ENCODE data around the gene RARS1. TPM values are rescaled to one million over a fixed set of nuclear protein-coding genes. Genes with fewer than 3 reads are reported as not detected.

The RARS1 gene
- polyA plus RNA-seq, 6 donors from 2014 or later, result 4.3 to 12.6 (median 9.6) TPM

DNA sequence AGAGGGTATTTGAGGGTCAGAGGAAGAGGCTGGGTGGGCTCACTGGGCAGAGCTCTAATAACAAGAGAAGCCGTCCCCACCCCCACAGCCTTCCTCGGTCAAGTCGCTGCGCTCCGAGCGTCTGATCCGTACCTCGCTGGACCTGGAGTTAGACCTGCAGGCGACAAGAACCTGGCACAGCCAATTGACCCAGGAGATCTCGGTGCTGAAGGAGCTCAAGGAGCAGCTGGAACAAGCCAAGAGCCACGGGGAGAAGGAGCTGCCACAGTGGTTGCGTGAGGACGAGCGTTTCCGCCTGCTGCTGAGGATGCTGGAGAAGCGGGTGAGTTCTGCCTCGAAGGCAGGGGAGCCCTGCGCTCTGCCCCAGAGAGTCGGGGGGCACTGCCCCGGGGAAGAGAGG is 21.6 kb upstream of the RARS1 start:
- H3K4me1 Mint-ChIP-seq, result peaks cover 0 to 4% (median 3%) of the 10 kb centered on the region in 3 donors
- DNase-seq (no peak), ATAC-seq (ENCODE audit: low read depth in 2 of 2) (no peak)
- no peak overlapping the region for H3K4me3 Mint-ChIP-seq
- no peaks in the 10 kb centered on the region for H3K9me3 Mint-ChIP-seq
- H3K36me3 Mint-ChIP-seq, result no peaks in the 10 kb centered on the region
- no peak overlapping the region for H3K27ac Mint-ChIP-seq
- peaks cover 3 to 6% (median 5%) of the 10 kb centered on the region in 3 donors for H3K27me3 Mint-ChIP-seq

DNA sequence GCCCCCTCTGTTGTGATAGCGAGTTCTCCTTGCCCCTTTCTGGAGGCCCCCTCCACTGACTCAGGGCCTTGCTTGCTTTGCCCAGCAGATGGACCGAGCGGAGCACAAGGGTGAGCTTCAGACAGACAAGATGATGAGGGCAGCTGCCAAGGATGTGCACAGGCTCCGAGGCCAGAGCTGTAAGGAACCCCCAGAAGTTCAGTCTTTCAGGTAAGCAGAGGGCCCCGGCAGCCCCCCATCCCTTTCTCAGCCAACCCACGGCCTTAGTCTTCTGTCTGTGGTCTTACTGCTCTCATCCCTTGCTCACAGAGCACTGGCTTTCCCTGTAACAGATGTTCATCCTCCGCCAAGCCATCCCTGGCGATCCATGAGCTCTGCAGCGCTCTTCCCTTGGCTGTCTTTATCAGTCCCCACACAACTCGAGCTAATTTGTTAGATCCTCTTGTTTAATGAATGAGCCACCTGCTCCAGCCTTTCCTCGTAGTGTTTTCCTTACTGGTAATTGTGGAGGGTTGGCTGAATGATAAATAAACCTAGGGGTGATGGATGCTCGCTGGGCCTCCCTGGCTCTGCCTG is 18.4 kb upstream of the RARS1 start:
- Mint-ChIP-seq H3K36me3 (no peaks in the 10 kb centered on the region), H3K9me3 (peaks cover 0 to 2% (median 0%) of the 10 kb centered on the region in 7 donors), H3K4me1 (peaks cover 0 to 4% (median 3%) of the 10 kb centered on the region in 3 donors), H3K27ac (no peak overlapping the region), H3K4me3 (no peak overlapping the region), H3K27me3 (peaks cover under 1 to 19% (median 11%) of the 10 kb centered on the region in 3 donors)
- DNase-seq, result no peak
- no peak for ATAC-seq (ENCODE audit: low read depth in 2 of 2)

DNA sequence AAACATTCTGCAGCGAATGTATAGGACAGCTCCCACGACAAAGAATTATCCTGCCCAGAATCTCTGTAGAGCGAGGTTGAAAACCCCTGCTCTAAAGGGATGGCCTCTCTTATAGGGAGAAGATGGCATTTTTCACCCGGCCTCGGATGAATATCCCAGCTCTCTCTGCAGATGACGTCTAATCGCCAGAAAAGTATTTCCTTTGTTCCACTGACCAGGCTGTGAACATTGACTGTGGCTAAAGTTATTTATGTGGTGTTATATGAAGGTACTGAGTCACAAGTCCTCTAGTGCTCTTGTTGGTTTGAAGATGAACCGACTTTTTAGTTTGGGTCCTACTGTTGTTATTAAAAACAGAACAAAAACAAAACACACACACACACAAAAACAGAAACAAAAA is 17.4 kb upstream of the RARS1 start:
- H3K4me3 Mint-ChIP-seq, result no peak overlapping the region
- peaks cover 0 to 2% (median 0%) of the 10 kb centered on the region in 7 donors for H3K9me3 Mint-ChIP-seq
- H3K27ac Mint-ChIP-seq, result no peak overlapping the region
- ATAC-seq (ENCODE audit: low read depth in 2 of 2) (no peak), DNase-seq (no peak)
- no peaks in the 10 kb centered on the region for H3K36me3 Mint-ChIP-seq
- peaks cover 0 to 21% (median 8%) of the 10 kb centered on the region in 3 donors for H3K27me3 Mint-ChIP-seq
- H3K4me1 Mint-ChIP-seq, result peaks cover 0 to 3% (median 2%) of the 10 kb centered on the region in 3 donors

DNA sequence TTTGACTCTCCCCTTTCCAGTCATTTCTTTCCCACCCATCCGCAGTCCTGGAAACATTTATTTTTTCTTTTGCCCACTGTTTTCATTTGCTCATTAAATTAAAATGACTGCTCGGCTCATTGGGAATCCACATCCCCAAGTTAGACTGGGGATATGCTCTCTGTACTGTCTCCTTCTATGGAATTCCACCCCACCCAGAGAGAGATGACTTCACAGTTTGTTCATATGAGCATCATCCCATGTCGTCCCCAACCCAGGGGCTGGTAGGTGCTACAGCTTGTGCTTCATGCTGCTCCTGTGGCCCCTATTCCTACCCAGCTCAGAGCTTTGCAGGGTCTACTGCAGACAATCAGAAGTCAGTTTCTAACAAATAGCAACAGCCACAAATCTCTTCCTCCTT is 16.5 kb upstream of the RARS1 start:
- H3K27me3 Mint-ChIP-seq, result peaks cover 0 to 16% (median 4%) of the 10 kb centered on the region in 3 donors
- H3K27ac Mint-ChIP-seq, result no peak overlapping the region
- H3K4me1 Mint-ChIP-seq, result no peaks in the 10 kb centered on the region
- DNase-seq (no peak), ATAC-seq (ENCODE audit: low read depth in 2 of 2) (no peak)
- no peak overlapping the region for H3K4me3 Mint-ChIP-seq
- no peaks in the 10 kb centered on the region for H3K36me3 Mint-ChIP-seq
- H3K9me3 Mint-ChIP-seq, result peaks cover 0 to 2% (median 0%) of the 10 kb centered on the region in 7 donors

DNA sequence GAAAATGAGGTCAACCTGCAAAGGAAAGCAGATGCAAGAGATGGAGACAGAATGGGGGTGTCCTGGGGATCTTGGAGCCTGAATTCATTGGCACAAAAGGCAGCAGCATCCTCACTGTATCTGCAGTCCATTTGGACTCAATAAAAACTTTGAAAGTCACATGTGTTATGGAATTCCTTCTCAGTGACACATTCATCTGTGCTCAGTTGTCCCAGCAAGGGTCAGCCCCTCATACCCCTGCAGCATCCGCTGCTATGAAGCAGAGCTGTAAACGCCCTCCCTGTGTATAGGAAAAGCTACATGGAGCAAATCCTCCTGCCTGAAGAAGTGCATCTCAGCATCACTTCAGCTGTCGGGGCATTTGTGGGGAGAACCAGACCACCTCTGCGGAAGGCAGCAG is 14.5 kb upstream of the RARS1 start:
- Mint-ChIP-seq H3K27me3 (peaks cover 0 to 16% (median 5%) of the 10 kb centered on the region in 3 donors), H3K27ac (no peak overlapping the region), H3K36me3 (no peaks in the 10 kb centered on the region), H3K4me1 (no peaks in the 10 kb centered on the region), H3K9me3 (peaks cover 0 to 2% (median 0%) of the 10 kb centered on the region in 7 donors), H3K4me3 (no peak overlapping the region)
- ATAC-seq (ENCODE audit: low read depth in 2 of 2) (no peak), DNase-seq (no peak)

DNA sequence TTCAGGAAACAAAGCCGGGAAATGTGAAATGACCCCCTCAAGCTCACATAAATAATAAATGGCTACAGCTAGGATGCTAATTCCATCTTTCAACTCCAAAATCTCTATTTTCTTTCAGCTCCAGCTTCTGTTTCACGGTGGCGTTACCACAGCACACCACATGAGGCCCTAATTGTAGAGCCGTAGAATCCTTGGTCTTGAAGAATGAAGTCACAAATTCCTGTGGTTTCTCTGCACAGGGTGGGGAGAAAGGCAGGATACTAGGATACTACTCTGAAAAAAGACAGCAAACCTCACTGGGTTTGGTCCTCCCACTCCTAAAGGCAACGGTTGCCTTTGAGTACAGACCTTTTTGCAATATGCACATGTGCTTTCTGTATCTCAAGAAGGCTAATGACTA is 13.9 kb upstream of the RARS1 start:
- peaks cover 0 to 2% (median 0%) of the 10 kb centered on the region in 7 donors for H3K9me3 Mint-ChIP-seq
- H3K27me3 Mint-ChIP-seq, result peaks cover 3 to 22% (median 10%) of the 10 kb centered on the region in 3 donors
- no peak overlapping the region for H3K4me3 Mint-ChIP-seq
- no peak for DNase-seq
- no peaks in the 10 kb centered on the region for H3K4me1 Mint-ChIP-seq
- H3K36me3 Mint-ChIP-seq, result no peaks in the 10 kb centered on the region
- no peak overlapping the region for H3K27ac Mint-ChIP-seq
- no peak for ATAC-seq (ENCODE audit: low read depth in 2 of 2)

DNA sequence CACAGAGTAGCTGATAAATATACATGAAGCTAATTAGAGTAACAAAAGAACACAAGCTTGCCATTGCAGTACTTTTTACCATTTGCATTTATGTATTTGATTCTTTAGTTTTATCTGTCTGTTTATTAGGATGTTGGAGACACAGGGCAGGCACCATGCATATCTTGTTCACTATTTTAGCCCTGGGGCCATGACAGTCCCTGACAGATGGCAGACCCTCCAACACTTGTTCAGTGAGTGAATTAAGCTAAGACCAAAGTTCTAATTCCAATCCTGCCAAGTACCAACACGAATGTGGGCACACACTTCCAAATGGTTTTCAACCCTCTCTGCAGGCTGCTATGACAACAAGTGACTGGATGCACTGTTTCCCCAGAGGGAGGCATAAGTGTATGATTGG is 12.0 kb upstream of the RARS1 start:
- Mint-ChIP-seq H3K27me3 (peaks cover 6 to 32% (median 30%) of the 10 kb centered on the region in 3 donors), H3K36me3 (no peaks in the 10 kb centered on the region), H3K4me1 (no peaks in the 10 kb centered on the region), H3K9me3 (peaks cover 0 to 2% (median 0%) of the 10 kb centered on the region in 7 donors), H3K27ac (no peak overlapping the region), H3K4me3 (no peak overlapping the region)
- ATAC-seq (ENCODE audit: low read depth in 2 of 2) (no peak), DNase-seq (no peak)

DNA sequence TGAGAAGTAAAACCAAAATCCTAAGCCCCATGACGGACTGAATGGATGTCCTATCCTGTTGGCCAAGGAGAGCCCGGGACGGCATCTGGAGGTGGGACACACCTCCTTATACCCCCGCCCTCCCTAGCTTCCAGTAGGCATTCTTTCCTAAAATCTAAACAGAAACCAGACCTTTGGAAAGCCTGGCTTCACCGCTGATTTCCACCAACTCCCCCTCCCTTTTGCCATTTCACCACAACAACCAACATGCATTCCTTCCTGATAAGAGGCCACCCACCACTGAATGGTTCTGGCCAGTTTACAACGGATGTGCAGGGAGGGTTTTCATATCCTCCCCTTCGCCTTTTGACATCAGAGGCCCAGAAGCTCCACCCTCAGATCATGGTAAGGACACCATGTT is 9.2 kb upstream of the RARS1 start:
- Mint-ChIP-seq H3K36me3 (no peaks in the 10 kb centered on the region), H3K4me3 (no peak overlapping the region), H3K27me3 (peaks cover 14 to 43% (median 27%) of the 10 kb centered on the region in 3 donors), H3K27ac (no peak overlapping the region), H3K4me1 (peaks cover 0 to 2% (median 0%) of the 10 kb centered on the region in 3 donors), H3K9me3 (no peaks in the 10 kb centered on the region)
- DNase-seq (no peak), ATAC-seq (ENCODE audit: low read depth in 2 of 2) (no peak)

DNA sequence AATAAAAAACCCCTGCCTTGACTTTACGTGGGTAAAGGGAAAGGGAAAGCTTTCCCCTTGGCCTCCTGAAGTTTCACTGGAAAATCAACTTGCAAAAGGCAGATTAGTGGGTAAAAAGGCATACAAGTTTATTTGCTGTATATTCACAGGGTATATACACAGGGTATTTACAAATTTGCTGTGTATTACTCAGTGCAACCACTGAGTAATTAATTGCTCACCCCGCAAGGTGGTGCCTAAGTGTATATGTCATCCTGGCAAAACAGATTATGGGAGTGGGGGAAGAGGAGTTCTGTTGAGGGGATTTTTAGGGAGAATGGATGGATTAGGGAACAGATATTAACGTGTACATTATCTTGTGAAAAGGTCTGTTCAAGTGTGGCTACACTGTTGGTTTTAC is 7.1 kb upstream of the RARS1 start:
- H3K9me3 Mint-ChIP-seq, result no peaks in the 10 kb centered on the region

DNA sequence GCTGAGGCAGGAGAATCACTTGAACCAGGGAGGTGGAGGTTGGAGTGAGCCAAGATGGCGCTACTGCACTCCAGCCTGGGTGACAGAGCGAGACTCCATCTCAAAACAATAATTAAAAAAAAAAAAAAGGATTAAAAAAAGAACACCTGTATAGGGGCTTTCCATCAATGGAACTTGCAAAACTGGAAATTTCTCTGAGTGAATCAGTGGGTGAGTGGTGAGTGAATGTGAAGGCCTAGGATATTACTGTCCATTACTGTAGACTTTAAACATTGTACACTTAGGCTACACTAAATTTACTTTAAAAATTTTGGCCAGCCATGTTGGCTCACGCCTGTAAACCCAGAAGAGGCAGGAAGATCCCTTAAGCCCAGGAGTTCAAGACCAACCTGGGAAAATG is 5.7 kb upstream of the RARS1 start:
- Mint-ChIP-seq H3K4me3 (no peak overlapping the region), H3K9me3 (no peaks in the 10 kb centered on the region)

More for the DNA sequence above, 7.1 kb upstream of the RARS1 start:
- no peak for DNase-seq
- H3K27ac Mint-ChIP-seq, result no peak overlapping the region
- peaks cover 0 to 2% (median 0%) of the 10 kb centered on the region in 3 donors for H3K4me1 Mint-ChIP-seq
- H3K4me3 Mint-ChIP-seq, result no peak overlapping the region
- H3K36me3 Mint-ChIP-seq, result no peaks in the 10 kb centered on the region
- no peak for ATAC-seq (ENCODE audit: low read depth in 2 of 2)
- H3K27me3 Mint-ChIP-seq, result peaks cover 23 to 57% (median 32%) of the 10 kb centered on the region in 3 donors

DNA sequence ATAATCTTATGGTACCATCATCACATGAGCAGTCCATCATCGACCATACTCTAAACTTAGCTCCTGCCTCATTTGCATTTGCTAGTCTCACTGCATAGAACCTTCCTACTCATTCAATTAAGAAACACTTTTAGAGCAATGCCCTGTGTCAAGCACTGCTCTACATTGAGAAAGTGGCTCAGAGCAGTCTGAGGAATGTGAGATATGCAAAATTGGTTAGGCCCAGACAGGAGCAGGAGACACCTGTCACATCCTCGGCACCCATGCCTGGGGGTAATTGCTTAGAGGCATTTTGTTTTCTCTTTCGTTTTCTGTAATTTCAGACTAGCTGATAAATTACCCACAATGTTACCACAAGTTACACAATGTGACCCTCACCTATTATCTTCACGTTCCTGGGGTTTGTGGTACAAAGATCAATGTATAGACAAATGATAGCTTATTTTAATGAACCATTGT is 4.9 kb upstream of the RARS1 start:
- no peaks in the 10 kb centered on the region for H3K9me3 Mint-ChIP-seq
- peaks cover 12 to 16% (median 15%) of the 10 kb centered on the region in 3 donors for H3K4me1 Mint-ChIP-seq
- peak overlapping the region in 1 of 8 donors; percentile 0 for H3K4me3 Mint-ChIP-seq
- ATAC-seq (ENCODE audit: low read depth in 2 of 2), result peak in 1 of 2 donors; percentile 67
- H3K36me3 Mint-ChIP-seq, result peaks cover 0 to 5% of the 10 kb centered on the region in 2 donors
- no peak overlapping the region for H3K27ac Mint-ChIP-seq
- DNase-seq, result no peak
- peaks cover 23 to 57% (median 32%) of the 10 kb centered on the region in 3 donors for H3K27me3 Mint-ChIP-seq

More for the DNA sequence above, 5.7 kb upstream of the RARS1 start:
- H3K4me1 Mint-ChIP-seq, result peaks cover 4 to 8% (median 7%) of the 10 kb centered on the region in 3 donors
- H3K36me3 Mint-ChIP-seq, result no peaks in the 10 kb centered on the region
- ATAC-seq (ENCODE audit: low read depth in 2 of 2) (no peak), DNase-seq (no peak)
- H3K27me3 Mint-ChIP-seq, result peaks cover 23 to 57% (median 32%) of the 10 kb centered on the region in 3 donors
- H3K27ac Mint-ChIP-seq, result no peak overlapping the region

DNA sequence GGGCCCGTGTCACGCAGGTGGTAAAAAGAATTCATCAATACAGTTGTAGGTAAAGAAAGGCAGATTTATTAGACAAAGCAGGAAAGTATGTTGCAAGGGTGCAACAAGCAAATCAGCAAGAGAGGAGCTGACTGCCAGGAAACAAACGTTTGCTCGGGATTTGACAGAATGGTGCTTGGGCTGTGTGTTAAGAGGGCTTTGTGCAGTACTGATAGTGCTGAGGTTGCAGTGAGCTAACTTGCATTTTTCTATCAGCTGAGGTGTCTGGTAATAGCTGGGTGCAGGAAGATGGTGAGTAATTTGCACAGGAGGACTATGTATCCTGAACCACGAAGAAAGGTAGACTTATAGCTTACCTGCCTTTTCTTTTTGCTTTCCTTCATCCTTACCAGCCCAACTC is 3.9 kb upstream of the RARS1 start:
- no peak overlapping the region for H3K27ac Mint-ChIP-seq
- no peak overlapping the region for H3K4me3 Mint-ChIP-seq

DNA sequence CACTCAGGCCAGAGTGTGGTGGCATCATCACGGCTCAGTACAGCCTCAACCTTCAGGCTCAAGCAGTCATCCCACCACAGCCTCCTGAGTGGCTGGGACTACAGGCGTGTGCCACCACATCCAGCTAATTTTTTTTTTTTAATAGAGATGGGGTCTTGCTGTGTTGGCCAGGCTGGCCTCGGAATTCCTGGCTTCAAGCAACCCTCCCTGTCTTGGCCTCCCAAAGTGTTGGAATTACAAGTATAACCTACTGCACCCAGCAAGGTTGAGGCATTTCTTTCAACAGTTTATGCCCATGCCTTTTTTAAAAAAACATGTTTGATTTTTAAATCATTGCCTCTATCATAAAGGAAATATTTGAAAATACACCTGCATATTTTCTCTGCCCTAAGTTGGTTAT is 2.8 kb downstream of the RARS1 start:
- Mint-ChIP-seq H3K36me3 (peaks cover 12 to 23% of the 10 kb centered on the region in 2 donors), H3K4me1 (peaks cover 24 to 39% (median 31%) of the 10 kb centered on the region in 3 donors), H3K27ac (no peak overlapping the region), H3K9me3 (no peaks in the 10 kb centered on the region), H3K27me3 (no peaks in the 10 kb centered on the region), H3K4me3 (peak overlapping the region in 2 of 8 donors; percentile 9 to 72)
- ATAC-seq (ENCODE audit: low read depth in 2 of 2) (no peak), DNase-seq (no peak)

More for the DNA sequence above, 3.9 kb upstream of the RARS1 start:
- Mint-ChIP-seq H3K4me1 (peaks cover 19 to 26% (median 25%) of the 10 kb centered on the region in 3 donors), H3K36me3 (peaks cover 0 to 6% of the 10 kb centered on the region in 2 donors), H3K9me3 (no peaks in the 10 kb centered on the region), H3K27me3 (peaks cover 20 to 51% (median 26%) of the 10 kb centered on the region in 3 donors)
- no peak for ATAC-seq (ENCODE audit: low read depth in 2 of 2)
- DNase-seq, result no peak

DNA sequence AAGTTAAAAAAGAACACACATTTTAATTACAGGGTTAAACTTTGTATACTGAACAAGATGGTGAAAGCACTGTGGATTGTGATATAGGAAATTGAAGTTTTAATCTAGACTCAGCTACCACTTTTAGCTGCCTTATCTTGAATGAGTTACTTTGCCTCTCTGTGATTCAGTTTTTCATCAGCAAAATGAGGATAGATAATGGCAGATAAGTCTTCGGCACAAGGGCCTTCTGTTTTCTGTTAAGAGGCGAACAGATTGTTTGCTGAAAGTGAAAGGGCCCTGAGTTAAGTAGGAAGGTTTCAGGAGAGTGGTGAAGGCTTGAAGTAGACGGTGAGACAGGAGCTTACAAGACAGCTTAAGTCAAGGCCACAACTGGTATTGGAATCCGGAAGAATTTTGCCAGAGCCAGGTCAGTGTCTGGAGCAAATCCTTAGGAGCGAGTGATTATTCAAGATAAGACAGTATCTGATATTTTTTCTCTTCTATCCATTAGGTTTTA is 7.8 kb downstream of the RARS1 start:
- H3K27me3 Mint-ChIP-seq, result no peaks in the 10 kb centered on the region
- H3K27ac Mint-ChIP-seq, result peak overlapping the region in 1 of 6 donors; percentile 25
- no peak for ATAC-seq (ENCODE audit: low read depth in 2 of 2)
- no peak for DNase-seq
- H3K9me3 Mint-ChIP-seq, result no peaks in the 10 kb centered on the region
- H3K4me1 Mint-ChIP-seq, result peaks cover 4 to 6% (median 4%) of the 10 kb centered on the region in 3 donors
- H3K36me3 Mint-ChIP-seq, result peaks cover 22 to 39% of the 10 kb centered on the region in 2 donors
- H3K4me3 Mint-ChIP-seq, result no peak overlapping the region
